CD4-positive, alpha-beta T cell treated with Interleukin-15 for 4 hours (primary cell): ENCODE data around the gene MICAL2.

Source experiments
- DNase-seq: peaks from one replicate; pipeline ENCODE4 v3.0.0-alpha.2; 2020; ENCODE audit warnings: low spot score

Gene MICAL2

GRCh38 chr11:12077535-12078280 is 32.7 kb upstream of the MICAL2 start:
- DNase-seq = no peak

- DNase-seq = no peak
These were observed 30.4 kb upstream of the MICAL2 start for GRCh38 chr11:12079726-12080556.

- DNase-seq = no peak
These were observed 27.0 kb upstream of the MICAL2 start for GRCh38 chr11:12083380-12083779.

GRCh38 chr11:12084256-12084655 is 26.1 kb upstream of the MICAL2 start:
- DNase-seq = no peak

- no peak for DNase-seq
These were observed 24.8 kb upstream of the MICAL2 start for GRCh38 chr11:12085371-12086251.

- no peak for DNase-seq
These were observed 23.9 kb upstream of the MICAL2 start for GRCh38 chr11:12086271-12087074.

GRCh38 chr11:12087075-12088004 is 23.1 kb upstream of the MICAL2 start:
- DNase-seq = peak; percentile 48

- no peak for DNase-seq
These were observed 22.3 kb upstream of the MICAL2 start for GRCh38 chr11:12088047-12088481.

GRCh38 chr11:12088531-12088930 is 21.9 kb upstream of the MICAL2 start:
- DNase-seq = no peak

GRCh38 chr11:12089041-12089440 is 21.3 kb upstream of the MICAL2 start:
- no peak for DNase-seq

GRCh38 chr11:12089473-12089872 is 20.9 kb upstream of the MICAL2 start:
- no peak for DNase-seq

- no peak for DNase-seq
These were observed 20.3 kb upstream of the MICAL2 start for GRCh38 chr11:12090061-12090591.

GRCh38 chr11:12090761-12091258 is 19.6 kb upstream of the MICAL2 start:
- no peak for DNase-seq

- DNase-seq = no peak
These were observed 18.3 kb upstream of the MICAL2 start for GRCh38 chr11:12091956-12092558.

GRCh38 chr11:12092714-12093113 is 17.7 kb upstream of the MICAL2 start:
- DNase-seq = no peak

- DNase-seq = no peak
These were observed 15.3 kb upstream of the MICAL2 start for GRCh38 chr11:12094872-12095800.

GRCh38 chr11:12097219-12097618 is 13.2 kb upstream of the MICAL2 start:
- DNase-seq = no peak

- no peak for DNase-seq
These were observed 11.8 kb upstream of the MICAL2 start for GRCh38 chr11:12098601-12099000.
